ENCODE data around the gene FYCO1.

Gene FYCO1

DNA sequence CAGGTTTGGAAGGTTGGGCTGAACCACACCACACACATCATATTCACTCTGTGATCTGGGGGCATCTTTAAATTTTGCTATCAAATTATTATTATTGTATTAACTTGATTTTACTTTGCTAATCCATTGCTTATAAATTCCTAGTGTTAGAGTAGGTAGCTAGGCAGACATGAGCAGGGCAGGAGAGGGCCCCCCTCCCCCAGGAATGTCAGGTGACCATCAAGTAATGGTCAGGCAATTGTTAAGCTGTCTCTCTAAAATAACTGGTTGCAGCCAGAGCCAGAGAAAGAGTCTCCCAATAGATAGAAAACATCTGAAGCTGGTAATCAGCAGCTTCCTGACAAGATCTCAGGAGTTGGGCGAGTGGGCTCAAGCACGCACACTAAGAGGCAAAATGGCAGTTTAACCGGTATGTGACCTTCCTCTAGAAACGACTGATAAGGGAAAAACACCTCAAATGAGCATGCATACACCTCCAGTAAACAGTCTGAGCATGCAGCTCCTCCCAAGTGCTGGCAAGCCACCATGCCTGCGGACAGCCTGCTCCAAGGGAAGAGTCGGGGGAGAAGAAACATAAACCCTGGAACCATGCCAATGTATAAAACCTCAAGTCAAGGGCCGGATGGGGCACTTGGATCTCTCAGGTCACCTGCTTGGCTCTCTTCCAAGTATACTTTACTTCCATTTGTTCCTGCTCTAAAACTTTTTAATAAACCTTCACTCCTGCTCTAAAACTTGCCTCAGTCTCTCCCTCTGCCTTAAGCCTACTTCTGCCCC lies 55.4 kb downstream of the FYCO1 start:
- no peak for DNase-seq

DNA sequence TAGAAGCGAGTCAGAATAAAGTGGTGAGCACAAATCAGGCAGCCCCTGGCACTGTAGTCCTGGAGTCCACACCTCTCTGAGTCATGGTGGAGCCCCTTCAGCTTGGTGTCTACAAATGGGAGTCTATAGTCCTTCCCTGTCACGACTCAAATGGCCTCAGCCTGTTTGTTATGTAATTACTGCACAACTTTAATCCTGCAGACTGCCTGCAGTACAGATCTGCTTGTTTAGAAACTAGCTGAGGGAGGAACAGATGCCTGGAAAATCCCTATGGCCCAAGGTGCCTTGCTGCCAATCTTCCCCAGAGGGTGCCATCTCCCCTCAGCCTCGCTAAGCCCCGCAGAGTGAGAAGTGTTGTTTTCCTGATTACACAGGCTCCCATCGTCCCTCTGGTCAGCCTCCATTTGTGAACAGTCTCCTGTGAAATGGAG lies 56.3 kb downstream of the FYCO1 start:
- no peak for DNase-seq

DNA sequence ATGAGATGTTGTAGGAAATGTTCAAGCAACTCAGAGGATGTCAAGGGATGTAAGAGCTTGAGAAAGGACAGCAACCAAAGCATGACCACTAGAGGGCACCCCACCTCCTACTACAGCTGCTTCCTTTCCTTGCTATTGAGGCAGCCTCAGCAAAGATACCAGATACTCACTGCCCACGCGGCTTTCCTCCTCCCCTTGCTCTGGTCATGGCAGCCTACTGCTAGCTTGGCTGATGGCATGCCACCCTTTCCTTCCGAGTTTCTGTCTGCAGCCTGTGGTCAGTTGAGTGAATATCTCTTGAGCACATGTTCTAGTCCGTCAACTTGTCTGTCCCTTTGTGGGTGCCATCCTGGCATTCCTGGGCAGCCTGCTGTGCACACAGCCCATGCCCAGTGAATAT lies 56.8 kb downstream of the FYCO1 start:
- peak; percentile 85 for DNase-seq

DNA sequence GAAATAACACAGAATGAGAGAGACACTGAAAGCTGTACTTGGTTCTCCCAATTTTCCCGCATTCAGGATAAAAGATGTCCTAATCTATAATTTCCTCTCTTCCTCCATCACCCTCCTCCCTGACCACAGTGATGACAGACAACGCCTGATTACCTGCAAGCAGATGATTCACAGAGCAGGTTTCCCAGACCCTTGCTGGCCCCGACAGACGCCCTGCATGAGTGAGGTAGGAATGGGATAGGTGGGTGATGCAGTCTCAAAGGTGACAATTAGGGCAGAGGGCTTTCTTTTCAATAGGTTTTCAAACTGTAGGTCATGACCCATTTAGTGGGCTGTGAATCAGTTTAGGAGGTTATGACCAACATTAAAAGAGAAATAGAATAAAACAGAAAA lies 57.6 kb downstream of the FYCO1 start:
- DNase-seq, result no peak

GRCh38 chr3:45937206-45938042 lies 58.2 kb downstream of the FYCO1 start:
- no peak for DNase-seq

- DNase-seq, result no peak
These were observed 59.4 kb downstream of the FYCO1 start for GRCh38 chr3:45936261-45936660.

DNA sequence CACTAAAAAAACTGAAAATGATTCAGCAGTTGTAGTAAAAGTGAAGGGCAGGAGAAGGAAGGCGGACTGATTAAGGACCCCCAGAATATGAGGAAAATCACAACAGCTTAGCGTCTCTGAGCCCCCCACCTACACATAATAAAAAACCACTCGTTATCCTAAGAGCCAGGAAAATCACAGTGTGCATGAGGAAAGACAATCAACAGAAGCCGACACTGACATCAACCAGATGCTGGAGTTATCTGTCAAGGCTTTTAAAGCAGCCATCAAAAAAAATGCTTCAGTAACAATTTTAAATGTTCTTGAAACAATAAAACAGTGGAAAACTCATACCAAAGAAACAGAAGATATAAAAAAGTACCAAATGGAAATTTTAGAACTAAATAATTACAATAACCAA lies 62.0 kb downstream of the FYCO1 start:
- DNase-seq, result no peak

DNA sequence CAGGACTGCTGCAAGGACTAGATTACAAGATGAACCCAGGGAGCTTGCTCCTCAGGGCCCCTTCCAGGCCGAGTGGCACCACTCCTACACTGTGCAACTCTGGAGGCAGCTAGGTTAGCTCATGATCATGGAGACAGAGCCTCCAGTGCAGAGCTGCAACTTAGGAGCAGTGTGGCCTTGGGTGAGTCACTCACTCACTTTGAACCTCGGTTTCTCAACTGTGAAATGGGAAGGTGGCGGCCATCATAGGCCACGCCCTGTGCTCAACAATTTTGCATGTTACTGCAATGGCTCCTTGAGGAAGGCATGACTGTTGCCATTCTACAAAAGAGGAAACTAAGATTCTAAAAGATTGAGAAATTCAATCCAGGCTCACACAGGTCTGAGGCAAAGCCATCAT lies 63.5 kb downstream of the FYCO1 start:
- DNase-seq, result no peak

GRCh38 chr3:45931496-45931895 lies 64.1 kb downstream of the FYCO1 start:
- DNase-seq, result no peak

- DNase-seq, result peak; percentile 48
These were observed 66.5 kb downstream of the FYCO1 start for GRCh38 chr3:45929042-45929679.

DNA sequence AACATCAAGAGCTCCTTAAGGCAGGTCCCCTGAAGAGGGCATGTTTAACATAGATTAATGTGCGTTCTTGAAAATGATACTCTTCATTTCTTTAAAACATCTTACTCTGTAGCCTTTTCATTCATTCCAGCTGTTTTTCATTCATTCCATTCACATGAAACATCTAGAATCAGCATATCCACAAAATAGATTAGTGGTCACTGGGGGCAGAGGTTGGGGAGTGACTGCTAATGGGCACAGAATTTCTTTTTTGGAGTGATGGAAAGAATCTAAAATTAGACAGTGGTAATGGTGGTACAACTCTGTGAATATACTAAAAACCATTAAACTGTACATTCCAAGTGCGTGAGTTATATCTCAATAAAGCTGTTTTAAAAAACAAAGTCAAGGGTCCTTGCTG lies 67.7 kb downstream of the FYCO1 start:
- no peak for DNase-seq

GRCh38 chr3:45923755-45924154 lies 71.9 kb downstream of the FYCO1 start:
- DNase-seq, result no peak

GRCh38 chr3:45922950-45923590 lies 72.6 kb downstream of the FYCO1 start:
- no peak for DNase-seq

GRCh38 chr3:45922039-45922326 lies 73.6 kb downstream of the FYCO1 start:
- DNase-seq, result no peak

GRCh38 chr3:45921158-45922038 lies 74.2 kb downstream of the FYCO1 start:
- DNase-seq, result no peak

GRCh38 chr3:45917146-45917898 lies 78.3 kb downstream of the FYCO1 start:
- DNase-seq, result no peak

DNA sequence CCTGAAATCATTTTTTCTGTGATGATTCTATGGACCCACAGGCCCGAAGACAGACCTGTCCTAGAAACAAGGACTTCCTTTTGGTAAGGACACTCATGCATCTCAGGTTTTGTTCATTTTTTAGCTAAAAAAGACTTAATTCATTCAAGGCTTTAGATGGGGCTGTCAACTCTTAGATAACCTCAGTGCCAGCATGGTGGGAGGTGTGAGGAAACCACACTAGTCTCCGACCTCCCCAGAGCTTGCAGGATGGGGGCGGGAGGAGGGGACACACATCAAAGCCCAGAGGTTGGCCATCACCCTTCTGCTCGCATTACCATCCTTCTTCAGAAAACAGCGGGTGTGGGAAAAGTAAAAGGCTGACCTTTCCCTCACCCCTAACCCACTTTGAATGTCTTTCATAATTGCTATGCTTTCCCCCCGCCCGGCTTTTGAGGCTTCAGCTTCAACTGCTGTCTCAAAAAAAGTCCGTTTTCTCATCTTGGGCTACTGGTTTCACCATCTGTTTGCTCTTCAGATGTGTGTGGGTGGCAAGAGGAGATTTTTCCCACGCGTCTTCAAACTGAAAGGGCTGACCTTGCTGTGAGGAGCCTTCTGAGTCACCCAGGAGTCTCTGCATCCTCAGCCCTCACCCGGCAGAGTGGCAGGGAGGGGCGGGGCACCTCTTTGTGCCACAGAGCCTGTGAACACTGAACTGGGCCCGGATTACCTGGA lies 79.9 kb downstream of the FYCO1 start:
- peak; percentile 40 for DNase-seq

DNA sequence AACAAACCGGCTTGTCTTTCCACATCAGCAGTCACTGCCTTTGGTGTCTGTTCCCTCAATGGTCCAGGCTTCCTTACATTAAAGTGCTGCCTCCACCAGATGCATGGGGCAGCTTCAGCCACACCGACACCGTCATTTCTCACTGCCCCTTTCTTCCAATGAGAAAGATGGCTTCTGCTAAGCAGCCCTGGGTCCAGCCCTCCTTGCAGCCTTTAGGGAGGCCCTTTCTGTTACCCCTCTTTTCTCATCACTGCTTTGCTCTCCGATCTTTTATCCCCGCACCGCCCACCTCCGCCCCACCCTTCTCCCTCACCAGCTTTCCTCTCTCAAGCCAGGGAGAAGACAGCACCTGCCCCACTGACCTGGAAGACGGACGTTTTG lies 80.6 kb downstream of the FYCO1 start:
- no peak for DNase-seq

- DNase-seq, result no peak
These were observed 81.1 kb downstream of the FYCO1 start for GRCh38 chr3:45914362-45915058.

DNA sequence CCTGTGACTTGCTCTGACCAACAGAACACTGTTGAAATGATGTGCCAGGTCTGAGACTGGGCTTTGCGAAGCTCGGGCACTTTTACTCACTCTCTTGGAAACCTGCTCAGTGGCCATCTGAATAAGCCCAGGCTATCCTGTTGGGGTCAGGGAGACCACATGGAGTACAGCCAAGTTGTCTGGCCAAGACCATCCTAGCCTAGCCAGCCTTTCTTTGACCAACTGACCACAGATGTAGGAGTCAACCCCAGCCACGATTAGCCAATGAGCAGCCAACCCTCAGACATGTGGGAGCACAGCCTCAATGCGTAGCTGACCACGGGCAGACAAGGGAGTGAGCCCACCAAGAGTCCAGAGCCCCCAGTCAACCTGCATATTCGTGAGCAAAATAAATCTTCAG lies 83.2 kb downstream of the FYCO1 start:
- DNase-seq, result no peak

Measured in left hindlimb (tissue), 1 donor.